CD4-positive, alpha-beta T cell (primary cell): ENCODE data around the gene EPHA5. TPM values are rescaled to one million over a fixed set of nuclear protein-coding genes. Genes with fewer than 3 reads are reported as not detected.

Experiments
- ATAC-seq: fragments of 200-7000 bp; cut with Tn5 transposase; one replicate; pipeline ENCODE4 v1.10.0; 2022; ENCODE audit warnings: mild to moderate bottlenecking; ENCODE audit not compliant: poor library complexity
- CTCF ChIA-PET: fragments of 350-600 bp; sonication (Branson Sonifier 250); formaldehyde crosslinking; loops from one replicate; lab custom pipeline; 2021; ENCODE audit warnings: antibody characterized with exemption, inconsistent platforms; lab: Charles Lee
- POLR2A ChIA-PET: fragments of 350-600 bp; sonication (Branson Sonifier 250); formaldehyde crosslinking; loops from one replicate; lab custom pipeline; 2021; ENCODE audit warnings: antibody characterized with exemption, inconsistent platforms; lab: Charles Lee
- DNase-seq, 14 experiments: peaks; one replicate each; pipeline ENCODE4 v3.0.0-alpha.2; 2013 to 2020; ENCODE audit warnings: mixed read lengths in 2 of 14
- H3K27ac ChIP-seq, 2 donors: one replicate each; pipeline versions ENCODE4 v1.5.1 to v1.7.0; 2013; ENCODE audit warnings: low read length in 2 of 2, low read depth in 1 of 2, mild to moderate bottlenecking in 1 of 2
- H3K27me3 ChIP-seq, 2 experiments: 1 replicate in 1 of 2; 2 replicates in 1 of 2; pipeline versions ENCODE4 v1.6.1 to v1.7.0; 2013; ENCODE audit warnings: low read length in 2 of 2, control low read depth in 1 of 2, mild to moderate bottlenecking in 1 of 2, moderate library complexity in 1 of 2; ENCODE audit not compliant: insufficient read depth in 2 of 2, control insufficient read depth in 1 of 2
- H3K36me3 ChIP-seq: one replicate; pipeline ENCODE4 v1.6.1; 2013; ENCODE audit warnings: low read length, control low read depth; ENCODE audit not compliant: insufficient read depth
- H3K4me1 ChIP-seq: one replicate; pipeline ENCODE4 v1.6.1; 2013; ENCODE audit warnings: low read length, control low read depth; ENCODE audit not compliant: insufficient read depth
- H3K4me3 ChIP-seq: one replicate; pipeline ENCODE4 v1.5.1; 2013; ENCODE audit warnings: mild to moderate bottlenecking, low read length, moderate library complexity
- H3K9me3 ChIP-seq, 2 experiments: 1 replicate in 1 of 2; 2 replicates in 1 of 2; pipeline versions ENCODE4 v1.6.1 to v1.7.0; 2013; ENCODE audit warnings: low read length in 2 of 2, mild to moderate bottlenecking in 2 of 2, control low read depth in 1 of 2, moderate library complexity in 1 of 2; ENCODE audit not compliant: control insufficient read depth in 1 of 2, insufficient read depth in 1 of 2
- H3K27ac Mint-ChIP-seq: one replicate; pipeline ENCODE4 v1.8.0; 2020; ENCODE audit warnings: mixed read lengths
- H3K27me3 Mint-ChIP-seq: one replicate; pipeline ENCODE4 v1.8.0; 2021; ENCODE audit warnings: mixed read lengths
- H3K36me3 Mint-ChIP-seq: one replicate; pipeline ENCODE4 v1.8.0; 2021; ENCODE audit warnings: low read depth, mixed read lengths
- H3K4me1 Mint-ChIP-seq: one replicate; pipeline ENCODE4 v1.8.0; 2021; ENCODE audit warnings: low read depth, mixed read lengths
- H3K4me3 Mint-ChIP-seq: one replicate; pipeline ENCODE4 v1.8.0; 2020; ENCODE audit warnings: mild to moderate bottlenecking, mixed read lengths
- H3K9me3 Mint-ChIP-seq: one replicate; pipeline ENCODE4 v1.8.0; 2020; ENCODE audit warnings: mixed read lengths
- intact Hi-C, 2 experiments: fragments of 100-400 bp; cut with DNase I in 1 of 2; cut with micrococcal nuclease in 1 of 2; formaldehyde crosslinking; loops; one replicate each; pipeline versions ENCODE4 v1.15.1 to v1.9.0; 2023 to 2025; cut with DNase I, micrococcal nuclease
- total RNA-seq, 174 experiments: library from RNA in 2 of 174; stranded (reverse) in 2 of 174; gene quantifications; one replicate each; pipeline ENCODE4 v1.2.3 and lab custom pipeline; 2021 to 2026
- TF ChIP-seq, protein P1 (sequence below): fragments of 200-600 bp; IDR thresholded peaks from one replicate; pipeline ENCODE4 v1.8.0; 2022; ENCODE audit warnings: antibody characterized with exemption, mild to moderate bottlenecking

EPHA5 gene
- total RNA-seq, 2 experiments from 2014 or later: not detected

DNA sequence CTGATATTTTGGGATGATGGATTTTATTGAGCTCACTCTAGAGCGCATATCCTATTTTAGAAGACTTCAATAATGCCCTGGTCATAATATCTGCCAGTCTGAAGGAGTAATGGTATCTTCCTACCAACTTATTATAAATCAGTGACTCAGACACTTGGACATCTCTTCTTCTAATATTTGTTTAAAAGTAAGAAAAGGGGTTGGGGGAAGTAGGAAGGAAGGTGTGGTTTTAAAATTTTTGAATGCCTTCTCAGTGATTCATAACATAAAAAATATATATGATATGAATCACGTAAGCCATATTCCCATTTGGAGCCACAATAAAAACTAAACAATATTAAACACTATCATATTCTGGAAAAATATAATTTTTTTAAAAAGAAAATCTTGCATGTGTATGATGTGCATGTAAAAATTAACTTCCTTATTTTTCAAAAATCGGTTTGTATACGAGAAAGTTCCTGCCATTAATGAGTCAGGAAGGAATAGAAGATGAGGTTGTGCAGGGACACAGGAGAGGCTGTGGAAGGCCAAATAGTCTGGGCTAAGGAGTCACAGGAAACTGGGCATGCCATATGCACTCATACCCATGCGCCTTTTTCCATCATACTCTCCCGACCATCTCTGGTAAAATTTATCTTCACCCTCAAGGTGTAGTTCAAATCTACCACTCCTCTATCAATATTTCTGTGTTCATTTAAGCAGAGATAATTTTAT is 286.5 kb downstream of the EPHA5 start:
- ChIA-PET CTCF (no interaction called here), POLR2A (no interaction called here)
- Histone ChIP-seq H3K9me3 (no peaks in the 10 kb centered on the region), H3K4me3 (no peak overlapping the region), H3K4me1 (no peaks in the 10 kb centered on the region), H3K27ac (no peak overlapping the region), H3K36me3 (no peaks in the 10 kb centered on the region), H3K27me3 (no peaks in the 10 kb centered on the region)
- Mint-ChIP-seq H3K4me3 (no peak overlapping the region), H3K36me3 (no peaks in the 10 kb centered on the region), H3K27me3 (no peaks in the 10 kb centered on the region), H3K9me3 (peaks cover 2% of the 10 kb centered on the region), H3K27ac (no peak overlapping the region), H3K4me1 (no peaks in the 10 kb centered on the region)
- intact Hi-C loops: no loop called here
- TF ChIP-seq, protein P1, sequence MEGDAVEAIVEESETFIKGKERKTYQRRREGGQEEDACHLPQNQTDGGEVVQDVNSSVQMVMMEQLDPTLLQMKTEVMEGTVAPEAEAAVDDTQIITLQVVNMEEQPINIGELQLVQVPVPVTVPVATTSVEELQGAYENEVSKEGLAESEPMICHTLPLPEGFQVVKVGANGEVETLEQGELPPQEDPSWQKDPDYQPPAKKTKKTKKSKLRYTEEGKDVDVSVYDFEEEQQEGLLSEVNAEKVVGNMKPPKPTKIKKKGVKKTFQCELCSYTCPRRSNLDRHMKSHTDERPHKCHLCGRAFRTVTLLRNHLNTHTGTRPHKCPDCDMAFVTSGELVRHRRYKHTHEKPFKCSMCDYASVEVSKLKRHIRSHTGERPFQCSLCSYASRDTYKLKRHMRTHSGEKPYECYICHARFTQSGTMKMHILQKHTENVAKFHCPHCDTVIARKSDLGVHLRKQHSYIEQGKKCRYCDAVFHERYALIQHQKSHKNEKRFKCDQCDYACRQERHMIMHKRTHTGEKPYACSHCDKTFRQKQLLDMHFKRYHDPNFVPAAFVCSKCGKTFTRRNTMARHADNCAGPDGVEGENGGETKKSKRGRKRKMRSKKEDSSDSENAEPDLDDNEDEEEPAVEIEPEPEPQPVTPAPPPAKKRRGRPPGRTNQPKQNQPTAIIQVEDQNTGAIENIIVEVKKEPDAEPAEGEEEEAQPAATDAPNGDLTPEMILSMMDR: no peak
- DNase-seq (no peak), ATAC-seq (no peak)

DNA sequence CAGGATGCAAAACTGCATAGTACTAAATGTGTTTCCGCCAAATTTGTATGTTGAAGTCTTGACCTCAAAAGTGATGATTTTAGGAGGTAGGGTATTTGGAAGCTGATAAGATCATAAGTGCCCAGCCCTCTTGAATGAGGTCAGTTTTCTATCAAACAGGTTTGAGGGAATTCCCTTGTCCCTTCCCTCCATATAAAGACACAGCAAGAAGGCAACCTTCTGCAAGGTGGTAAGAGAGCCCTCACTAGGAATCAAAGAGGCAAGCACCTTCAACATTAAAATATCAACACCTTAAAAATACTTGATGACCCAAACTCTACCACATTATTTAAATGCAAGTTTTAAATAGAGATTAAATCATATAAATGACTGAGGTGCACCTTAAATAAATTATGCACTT is 288.6 kb downstream of the EPHA5 start:
- Mint-ChIP-seq H3K27ac (no peak overlapping the region), H3K4me3 (no peak overlapping the region), H3K4me1 (no peaks in the 10 kb centered on the region), H3K9me3 (peaks cover 2% of the 10 kb centered on the region), H3K27me3 (no peaks in the 10 kb centered on the region), H3K36me3 (no peaks in the 10 kb centered on the region)
- TF ChIP-seq, protein P1: no peak
- no peaks in the 10 kb centered on the region for H3K36me3 ChIP-seq
- no peaks in the 10 kb centered on the region for H3K9me3 ChIP-seq
- ATAC-seq: no peak
- H3K27ac ChIP-seq: no peak overlapping the region
- H3K4me1 ChIP-seq: no peaks in the 10 kb centered on the region
- DNase-seq: no peak
- no peaks in the 10 kb centered on the region for H3K27me3 ChIP-seq
- no peak overlapping the region for H3K4me3 ChIP-seq
- CTCF ChIA-PET: no interaction called here
- intact Hi-C loops: no loop called here
- POLR2A ChIA-PET: no interaction called here

DNA sequence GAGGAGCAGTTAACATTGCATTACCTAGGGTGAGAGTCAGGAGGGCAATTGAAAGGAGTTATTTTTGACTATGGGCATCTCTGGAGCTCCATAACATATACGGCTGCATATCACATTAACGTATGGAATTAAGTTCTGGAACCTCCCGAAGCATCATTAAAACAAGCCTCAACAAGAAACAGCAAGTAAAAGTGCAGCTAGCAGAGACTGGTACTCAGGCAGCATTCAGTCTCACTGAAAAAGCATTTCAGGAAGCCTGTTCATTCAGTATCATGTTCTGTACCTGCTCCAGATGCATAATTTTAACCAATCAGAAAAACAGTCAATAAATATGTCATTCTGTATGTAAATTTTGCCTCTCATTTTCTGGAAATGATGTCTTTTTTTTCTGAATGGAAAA is 299.6 kb downstream of the EPHA5 start:
- ChIA-PET CTCF (no interaction called here), POLR2A (no interaction called here)
- Mint-ChIP-seq H3K36me3 (no peaks in the 10 kb centered on the region), H3K4me3 (no peak overlapping the region), H3K9me3 (no peaks in the 10 kb centered on the region), H3K27ac (no peak overlapping the region), H3K27me3 (no peaks in the 10 kb centered on the region), H3K4me1 (no peaks in the 10 kb centered on the region)
- intact Hi-C loops: no loop called here
- TF ChIP-seq, protein P1: no peak
- Histone ChIP-seq H3K36me3 (no peaks in the 10 kb centered on the region), H3K9me3 (peaks cover 0 to 3% of the 10 kb centered on the region in 2 experiments), H3K27ac (no peak overlapping the region), H3K4me3 (no peak overlapping the region), H3K27me3 (no peaks in the 10 kb centered on the region), H3K4me1 (no peaks in the 10 kb centered on the region)
- DNase-seq (no peak), ATAC-seq (no peak)
